CD1c-positive myeloid dendritic cell (primary cell): ENCODE data around the gene EFEMP1.

Experiments
- DNase-seq: peaks from one replicate; pipeline ENCODE4 v3.0.0-alpha.2; 2016; ENCODE audit errors: extremely low spot score

Gene EFEMP1

DNA sequence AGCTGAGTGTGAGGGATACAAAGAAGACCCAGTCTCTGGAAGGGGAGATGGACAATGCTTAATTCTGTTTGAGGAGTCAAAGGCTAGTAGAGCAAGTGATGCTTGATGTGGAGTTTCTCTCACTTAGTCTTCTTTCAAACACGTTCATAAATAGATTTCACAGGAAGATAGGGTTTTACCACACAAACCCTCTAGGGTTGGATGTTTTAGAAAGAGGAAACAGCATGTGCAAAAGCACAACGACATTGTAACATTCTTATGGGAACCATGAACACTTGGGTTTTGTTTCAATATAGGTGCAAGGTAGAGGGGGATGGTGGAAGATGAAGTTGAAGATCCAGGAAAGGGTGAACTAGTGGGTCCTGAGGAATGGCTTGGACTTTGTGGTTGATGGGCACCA is 10.8 kb upstream of the EFEMP1 start:
- DNase-seq: no peak

DNA sequence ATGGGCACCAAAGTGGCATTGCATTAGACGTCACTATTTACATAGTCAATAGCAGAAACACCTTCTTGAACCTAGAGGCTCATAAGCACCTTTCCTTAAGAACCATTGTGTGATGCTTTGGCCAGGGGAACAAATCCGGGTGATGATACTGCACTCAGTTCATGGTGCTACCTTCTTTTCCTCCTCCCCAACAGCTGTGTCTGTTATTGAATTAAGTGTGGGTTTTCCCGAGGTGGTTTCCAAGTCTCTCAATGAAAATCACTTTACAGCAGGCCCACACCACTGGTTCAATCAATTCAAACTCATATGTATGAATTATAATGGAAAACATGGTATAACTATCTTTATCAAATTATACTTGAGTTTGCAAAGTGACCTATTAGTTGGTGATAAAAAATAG is 9.3 kb upstream of the EFEMP1 start:
- no peak for DNase-seq

DNA sequence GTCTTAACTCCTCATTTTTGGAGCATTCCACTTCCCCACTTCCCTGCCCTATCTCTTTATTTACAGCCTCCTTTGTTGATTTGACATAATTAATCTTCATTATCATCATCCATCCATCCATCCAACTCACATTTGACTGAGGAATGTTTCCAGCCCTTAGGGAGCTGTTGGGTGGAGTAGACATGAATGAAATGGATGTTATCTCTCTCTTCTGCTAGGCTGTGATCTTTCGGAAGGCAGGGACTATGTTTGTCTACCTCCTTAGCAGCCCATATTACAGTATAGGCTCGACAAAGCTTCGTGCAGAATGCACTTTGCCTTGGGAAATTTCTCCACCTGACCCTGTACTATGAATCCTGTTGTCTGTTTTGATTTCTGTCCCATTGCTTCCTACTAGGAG is 7.7 kb upstream of the EFEMP1 start:
- no peak for DNase-seq

DNA sequence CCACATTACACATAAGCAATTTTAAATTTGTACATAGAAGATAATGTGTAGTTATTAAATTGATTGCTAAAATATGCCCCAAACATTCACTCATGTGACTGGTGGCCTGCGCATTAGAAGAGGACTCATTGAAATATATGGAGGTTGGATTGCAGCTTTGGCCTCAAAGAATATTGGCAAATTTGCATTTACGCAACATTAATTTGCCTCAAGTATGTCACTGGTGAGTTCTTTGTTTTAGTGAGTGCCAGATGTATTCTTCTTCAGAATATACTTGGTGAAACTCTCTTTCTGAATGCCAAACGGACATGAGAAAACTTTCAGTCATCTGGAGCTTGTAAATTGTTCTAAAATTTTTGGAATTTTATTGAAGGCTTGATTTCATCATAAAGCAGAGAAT is 5.9 kb upstream of the EFEMP1 start:
- no peak for DNase-seq

DNA sequence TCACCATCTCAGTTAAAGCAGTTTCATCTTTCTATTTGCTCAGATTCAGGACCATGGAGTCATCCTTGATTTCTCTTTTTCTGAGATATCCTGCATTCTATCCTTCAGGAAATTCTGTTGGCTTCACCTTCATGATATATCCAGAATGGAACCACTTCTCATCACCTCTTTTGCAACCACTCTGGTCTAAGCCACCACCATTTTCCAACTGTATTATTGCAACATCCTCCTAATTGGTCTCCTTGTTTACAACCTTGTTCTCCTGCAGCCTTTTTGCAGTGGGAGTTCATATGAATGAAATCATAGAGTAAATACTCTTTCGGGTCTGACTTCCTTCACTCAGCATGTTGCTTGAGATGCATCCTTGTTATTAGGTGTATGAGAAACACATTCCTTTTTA is 3.4 kb upstream of the EFEMP1 start:
- no peak for DNase-seq

DNA sequence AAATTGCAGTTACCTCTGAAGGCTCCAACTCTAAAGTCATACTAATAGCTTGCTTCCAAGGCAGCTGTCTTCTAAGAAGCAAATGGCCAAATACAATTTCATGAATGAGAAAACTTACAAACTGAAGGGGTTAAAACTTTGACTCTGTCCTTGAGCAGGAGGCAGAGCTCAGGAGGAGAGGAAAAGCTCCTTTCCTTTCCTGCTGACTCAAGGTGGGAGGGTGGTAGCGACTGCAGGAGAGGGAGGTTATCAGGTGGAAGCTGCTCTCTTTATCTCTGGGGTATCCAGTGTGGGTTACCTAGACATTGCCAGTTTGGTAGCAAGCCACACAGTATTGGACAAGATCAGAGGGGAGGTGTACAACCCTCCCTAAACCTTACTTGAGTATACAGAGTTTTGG is 2.7 kb upstream of the EFEMP1 start:
- no peak for DNase-seq

DNA sequence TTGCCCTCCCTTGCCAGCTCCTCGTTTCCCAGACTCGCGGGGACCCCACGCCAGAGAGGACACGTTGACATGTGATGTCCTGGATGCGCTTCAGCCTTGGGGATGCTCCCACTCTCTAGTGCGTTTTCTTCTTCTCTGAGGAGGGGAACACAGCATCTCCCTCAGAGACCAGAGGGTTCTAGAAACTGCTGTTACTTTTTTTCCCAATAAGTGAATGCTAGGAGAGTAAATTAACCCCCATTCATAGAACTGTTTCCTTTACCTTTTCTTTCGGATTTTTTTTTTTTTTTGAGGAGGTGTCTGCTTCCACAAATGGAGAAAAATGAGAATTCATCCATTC is 370 bp upstream of the EFEMP1 start:
- no peak for DNase-seq

DNA sequence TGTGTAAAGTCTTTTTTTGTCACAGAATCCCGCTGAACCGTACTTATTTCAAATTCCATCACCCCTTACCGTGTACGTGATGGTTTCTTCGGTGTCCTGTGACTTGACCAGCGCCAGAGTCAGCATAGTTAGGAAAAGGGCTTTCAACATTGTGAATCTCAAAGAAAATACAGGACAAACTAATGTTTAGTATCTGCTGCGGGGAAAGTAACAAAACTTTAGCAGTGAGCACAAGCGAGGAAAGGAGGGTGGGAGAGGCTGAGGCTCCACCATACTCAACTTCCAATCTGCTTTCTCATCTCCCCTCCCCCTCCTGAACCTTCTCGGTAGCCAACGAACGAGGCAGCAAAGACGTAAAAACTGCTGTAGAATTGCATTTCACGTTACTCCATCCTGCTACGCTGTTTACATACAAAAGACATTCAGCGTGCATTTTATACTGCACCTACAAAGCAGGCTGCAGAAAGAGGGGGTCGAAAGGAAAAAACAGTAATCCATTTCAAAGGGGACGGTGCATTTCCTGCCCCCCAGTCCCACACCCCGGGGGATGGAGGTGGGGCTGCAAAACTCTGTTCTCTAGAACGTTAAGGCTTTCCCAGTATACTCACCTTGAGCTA is 1.2 kb downstream of the EFEMP1 start:
- DNase-seq: no peak

DNA sequence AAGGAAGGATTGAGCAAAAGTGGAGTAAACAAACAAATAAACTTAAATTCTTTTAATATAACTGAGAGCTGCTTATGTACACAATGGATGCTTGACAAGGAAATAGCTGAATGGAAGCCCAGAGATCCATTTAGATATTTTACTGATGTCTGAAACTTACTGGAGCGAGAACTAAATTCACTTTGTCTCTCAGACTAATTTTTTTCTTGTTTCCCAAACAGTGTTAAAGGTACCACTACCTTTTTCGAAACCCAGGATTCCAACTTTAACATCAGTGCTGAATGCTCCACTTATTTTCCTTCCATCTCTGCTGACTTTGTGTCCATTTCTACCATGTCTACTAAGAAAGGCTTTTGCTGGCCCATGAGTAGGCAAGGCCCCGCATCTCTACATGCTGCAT is 4.0 kb downstream of the EFEMP1 start:
- DNase-seq: no peak

DNA sequence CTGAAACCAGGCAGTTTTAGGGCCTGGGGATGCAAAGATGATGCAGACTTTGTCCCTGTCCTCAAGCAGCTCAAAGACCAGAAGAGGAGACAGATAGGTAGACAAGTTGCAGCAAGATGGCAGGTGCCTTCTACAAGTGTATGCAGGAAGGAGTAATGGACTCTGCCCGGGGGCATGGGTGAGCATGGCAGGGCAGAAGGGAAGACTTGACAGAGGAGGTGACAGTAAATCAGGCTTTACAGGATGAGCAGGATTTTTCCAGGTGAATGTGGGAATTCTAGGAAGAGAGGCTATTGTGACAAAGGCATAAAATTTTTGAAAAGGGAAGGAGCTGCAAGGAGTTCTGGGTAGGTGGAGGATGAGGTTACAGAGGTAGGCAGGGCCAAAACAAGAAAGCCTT is 4.7 kb downstream of the EFEMP1 start:
- DNase-seq: no peak

DNA sequence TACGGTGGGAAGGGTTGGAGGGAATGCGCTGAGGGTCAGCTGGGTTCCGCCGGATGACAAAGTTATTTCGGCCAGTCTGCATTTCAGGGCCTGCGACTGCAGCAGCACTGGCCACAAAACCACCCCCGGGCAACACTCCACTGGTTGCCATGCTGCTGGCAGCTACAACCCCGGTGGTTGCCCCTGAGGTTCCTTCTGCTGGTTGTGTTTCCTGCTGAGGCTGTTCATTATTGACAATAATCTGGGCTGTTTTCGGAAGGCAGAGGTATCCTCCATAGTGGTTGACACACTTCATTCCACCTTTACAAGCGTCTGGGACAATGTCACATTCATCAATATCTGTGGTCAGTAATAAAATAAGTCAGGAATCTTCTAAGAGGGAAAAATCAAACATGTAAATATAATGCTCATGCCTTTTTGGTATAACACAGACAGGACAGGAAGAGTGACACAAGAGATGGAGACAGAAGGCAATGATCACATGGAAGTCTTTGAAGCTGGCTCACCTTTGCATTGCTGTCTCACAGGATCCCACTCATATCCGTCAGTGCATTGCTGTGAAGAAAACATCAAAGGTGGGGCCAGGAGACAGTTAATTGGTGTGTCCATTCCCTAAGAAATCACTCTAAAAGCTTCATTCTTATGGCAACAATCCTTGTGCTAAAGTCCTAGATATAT is 5.7 kb downstream of the EFEMP1 start:
- no peak for DNase-seq

DNA sequence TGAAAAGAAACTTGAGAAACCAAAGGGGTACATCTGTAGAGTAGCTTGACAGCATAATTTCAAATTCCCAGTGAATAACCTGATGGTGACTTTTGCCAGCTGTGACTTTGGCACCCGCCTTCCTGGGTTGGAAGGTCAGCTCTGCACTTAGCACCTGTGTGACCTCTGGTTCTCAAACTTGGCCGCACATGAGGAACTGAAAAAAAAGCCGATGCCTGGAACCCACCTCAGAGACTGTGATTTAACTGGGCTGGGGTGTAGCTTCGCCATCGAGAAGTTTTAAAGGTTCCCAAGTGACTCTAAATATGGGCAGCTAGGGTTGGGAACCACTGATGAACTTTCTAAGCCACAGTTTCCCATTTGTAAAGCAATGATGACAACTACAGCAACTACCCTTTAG is 6.5 kb downstream of the EFEMP1 start:
- DNase-seq: no peak

DNA sequence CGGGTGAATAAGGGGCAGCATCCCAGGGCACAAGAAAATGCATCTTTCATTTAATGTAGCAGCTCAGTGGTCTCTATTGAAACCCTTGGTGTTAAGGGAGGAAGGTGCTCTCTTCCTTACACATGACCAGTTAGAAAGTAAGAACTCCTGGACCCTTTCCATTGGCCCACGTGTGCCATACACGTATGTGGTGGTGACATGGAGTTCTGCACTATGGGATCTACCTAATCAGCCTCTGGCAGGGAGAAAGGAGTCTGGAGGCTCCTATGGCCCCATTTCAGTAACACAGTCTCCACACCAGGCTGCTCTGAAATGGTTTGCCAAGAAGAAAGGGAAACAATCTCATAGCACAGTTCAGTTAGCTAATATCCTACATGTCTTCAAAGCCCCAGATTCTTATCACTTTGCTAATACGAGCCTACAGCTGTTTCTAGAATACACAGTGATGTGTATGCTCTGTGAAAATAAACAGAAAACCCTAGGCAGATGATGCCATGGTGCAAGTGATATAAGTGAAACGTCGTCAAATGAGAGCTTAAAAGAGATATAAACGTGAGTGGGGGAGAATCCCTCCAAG is 7.0 kb downstream of the EFEMP1 start:
- no peak for DNase-seq

DNA sequence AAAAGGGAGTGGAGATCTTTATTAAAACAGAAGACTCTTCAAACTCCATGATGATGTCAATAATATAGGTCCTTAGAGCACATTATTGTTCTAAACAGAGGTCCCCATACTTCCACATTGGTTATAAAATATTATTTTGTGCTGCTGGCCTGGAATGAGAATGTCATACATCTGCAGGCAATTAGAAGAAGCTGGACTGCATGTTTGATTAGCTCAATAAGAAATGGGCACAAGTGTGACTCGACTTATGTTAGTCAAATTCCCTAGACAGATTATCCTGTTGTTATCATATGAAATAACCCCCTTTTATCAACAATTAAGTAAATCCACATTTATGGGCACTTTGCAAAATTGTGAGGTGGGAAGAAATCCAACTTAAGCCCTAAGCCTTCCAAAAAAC is 8.8 kb downstream of the EFEMP1 start:
- DNase-seq: no peak

DNA sequence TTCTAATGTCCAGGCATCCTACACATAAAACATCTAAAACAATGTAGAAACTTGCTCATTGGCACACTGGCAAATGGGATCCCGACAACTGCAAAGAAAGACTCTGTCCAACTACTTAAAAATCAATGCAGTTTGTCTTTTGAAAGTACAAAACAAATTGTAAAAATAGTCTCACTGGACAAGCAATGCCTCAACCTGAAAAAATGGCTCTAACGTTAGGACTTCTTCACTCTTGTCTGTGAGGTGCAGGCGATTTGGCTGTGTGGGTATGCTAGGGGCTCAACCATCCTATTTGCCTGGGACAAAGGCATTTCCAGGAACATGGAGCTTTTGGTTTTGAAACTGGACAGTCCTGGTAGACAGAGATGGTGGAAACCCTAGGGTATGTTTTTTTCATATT is 10.7 kb downstream of the EFEMP1 start:
- DNase-seq: no peak

DNA sequence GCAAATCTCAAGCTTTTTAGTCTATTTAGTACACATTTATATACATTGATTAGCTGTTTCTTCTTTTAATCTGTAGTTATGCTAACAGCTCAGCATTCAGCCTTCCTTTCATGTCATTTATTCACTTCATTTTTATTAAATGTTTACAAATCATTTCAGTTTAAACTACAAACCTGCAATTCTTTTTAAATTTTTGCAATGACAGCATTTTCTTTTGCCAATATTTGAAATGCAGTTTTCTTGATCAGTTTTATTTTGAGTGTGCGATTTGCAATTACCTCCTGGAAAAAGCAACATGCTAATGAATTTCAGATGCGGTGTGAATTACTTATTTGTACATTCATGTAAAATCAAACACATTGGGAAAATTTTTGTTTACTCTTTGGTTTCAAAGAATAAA is 13.5 kb downstream of the EFEMP1 start:
- DNase-seq: no peak

DNA sequence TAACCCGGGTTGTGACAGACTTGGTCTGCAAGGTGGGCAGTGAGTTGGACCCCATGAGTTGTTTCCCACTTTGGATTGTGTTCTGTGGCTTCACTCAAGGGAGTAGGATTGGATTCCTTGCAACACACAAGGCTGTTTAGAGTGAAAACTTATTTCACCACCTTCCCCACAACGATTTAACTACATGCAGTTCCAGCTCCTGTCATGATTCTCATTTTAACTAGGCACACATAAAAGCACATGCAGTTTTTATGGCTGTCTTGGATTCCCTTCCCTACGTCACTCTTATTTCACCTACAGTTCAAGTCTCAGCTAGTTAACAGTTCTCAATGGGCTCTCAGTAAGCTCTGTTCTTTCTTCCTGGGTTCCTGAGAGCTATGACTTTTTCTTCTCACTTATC is 15.9 kb downstream of the EFEMP1 start:
- DNase-seq: no peak

DNA sequence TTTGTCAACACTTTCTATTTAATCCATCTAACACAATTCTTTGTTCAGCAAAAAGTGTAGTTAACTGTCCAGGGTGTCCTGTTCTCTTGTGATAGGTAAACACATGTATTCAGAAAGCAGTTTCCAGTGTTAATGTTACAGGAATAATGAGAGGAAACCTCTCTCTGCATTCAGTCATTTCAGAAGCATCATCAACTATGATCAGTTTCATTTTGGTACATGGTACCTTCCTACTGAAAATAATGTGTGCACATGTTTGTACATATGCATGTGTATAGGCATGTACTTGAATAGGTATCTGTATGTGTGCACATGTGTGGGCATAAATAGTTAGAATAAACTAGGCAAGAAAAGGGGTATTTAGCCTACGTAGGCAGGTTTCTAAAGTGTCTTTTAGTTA is 16.6 kb downstream of the EFEMP1 start:
- DNase-seq: no peak

DNA sequence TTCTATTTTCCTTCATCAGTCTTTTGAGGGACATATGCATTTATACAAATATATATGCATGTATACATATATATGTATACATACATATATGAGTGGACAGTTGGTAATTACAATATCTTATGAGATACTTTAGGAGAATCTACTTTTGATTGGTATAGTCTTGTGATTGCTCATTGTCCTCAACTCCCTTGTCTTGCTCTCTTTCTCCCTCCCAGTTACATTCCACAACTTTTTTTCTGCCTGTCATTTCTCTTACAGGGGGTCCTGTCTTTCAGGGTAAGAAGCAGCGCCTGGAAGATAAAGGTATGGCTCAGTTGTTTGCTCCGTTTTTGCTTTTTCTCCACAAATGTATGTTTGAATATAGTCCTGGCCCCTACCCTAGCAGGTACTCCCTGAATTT is 19.9 kb downstream of the EFEMP1 start:
- no peak for DNase-seq

DNA sequence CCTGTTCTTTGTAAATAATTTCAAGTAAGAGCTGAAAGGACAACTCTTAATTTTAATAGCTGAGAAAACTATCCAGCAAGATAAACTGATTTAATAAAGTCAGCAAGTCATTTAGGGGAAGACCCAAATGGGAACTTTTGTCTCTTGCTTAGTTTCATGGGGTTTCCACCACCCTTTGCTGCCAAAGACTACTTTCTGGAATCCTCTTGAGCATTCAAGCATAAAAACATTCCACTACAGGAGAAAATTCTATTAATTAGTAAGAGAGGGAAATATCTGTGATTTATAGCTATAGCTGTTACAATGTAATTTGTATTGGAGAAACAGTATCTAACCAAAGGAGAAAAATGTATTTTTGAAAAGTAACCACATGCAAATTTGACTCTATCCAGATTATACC is 20.6 kb downstream of the EFEMP1 start:
- DNase-seq: no peak

DNA sequence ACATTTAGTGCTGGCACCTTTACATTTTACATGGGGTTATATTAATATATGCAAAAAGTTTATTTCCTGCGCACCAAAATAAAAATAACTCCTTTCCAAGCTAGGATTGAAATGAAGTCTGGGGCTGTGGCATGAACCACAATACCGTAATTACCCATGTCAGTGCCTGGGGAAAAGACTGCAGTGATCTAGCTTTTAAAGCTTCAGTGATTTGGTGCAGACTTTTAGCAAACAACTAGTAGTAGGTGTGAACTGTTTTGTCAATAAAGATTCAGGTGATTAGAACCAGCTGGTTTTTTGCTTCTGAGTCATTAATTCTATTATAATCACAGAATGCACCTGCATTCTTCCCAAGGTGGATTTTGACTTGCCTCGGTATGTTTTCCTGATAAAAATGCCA is 21.2 kb downstream of the EFEMP1 start:
- no peak for DNase-seq

DNA sequence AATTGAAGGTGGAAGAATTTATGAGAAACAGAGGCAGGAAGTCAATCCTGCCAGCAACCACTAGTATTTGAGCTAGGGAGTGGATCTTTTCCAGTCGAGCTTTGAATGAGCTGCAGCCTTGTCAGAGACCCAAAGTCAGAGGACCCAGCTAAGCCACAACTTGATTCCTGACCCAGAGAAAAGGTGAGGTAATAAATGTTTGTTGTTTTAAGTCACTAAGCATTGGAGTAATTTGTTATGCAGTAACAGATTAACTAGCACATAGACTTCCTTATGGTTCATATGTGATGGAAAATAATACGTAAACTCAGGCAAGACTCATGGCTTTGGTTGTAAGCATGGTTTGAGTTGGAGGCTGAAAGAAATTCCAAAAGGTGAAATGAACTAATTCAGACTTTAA is 21.6 kb downstream of the EFEMP1 start:
- DNase-seq: no peak

DNA sequence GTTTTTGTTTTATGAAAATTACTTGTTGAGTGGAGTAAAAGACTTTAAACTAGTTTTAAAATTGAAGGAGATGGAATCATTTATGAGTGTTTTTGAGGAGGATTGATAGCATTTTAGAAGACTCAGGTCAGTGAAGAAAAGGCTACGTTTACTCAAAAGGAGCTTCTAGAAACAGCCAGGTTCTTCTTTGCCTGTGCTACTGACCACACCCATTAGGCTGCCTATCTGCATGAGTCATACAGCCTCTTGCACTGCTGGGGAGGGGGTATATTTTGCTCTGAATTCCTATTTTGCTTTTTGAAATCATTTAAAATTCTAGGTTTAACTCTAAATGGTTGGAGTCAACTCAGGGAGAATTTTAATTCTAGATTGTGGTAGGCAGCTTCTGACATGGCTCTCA is 22.3 kb downstream of the EFEMP1 start:
- DNase-seq: no peak

DNA sequence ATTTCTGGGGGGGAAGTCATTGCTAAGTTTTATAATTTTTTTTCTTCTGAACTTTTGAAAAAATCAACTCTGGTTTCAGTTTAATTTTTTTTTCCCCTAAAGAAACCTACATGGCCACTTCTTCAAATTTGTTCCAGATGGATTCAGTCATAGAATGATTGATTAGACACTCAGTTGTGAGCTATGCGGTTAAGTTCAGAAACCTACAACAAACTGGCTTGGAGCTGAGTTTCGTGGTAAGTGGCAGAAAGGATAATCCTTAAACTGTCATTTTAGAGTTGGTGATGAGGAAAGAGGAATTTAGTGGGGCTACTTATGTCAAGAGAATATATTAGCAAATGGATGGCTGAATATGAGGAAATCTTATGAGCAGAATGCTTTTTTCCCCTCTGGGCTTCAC is 23.7 kb downstream of the EFEMP1 start:
- no peak for DNase-seq
